Loucy (cell line): ENCODE data around the gene TREX2.

Experiments used
- CTCF ChIP-seq: fragments of 200-600 bp; sonication (generic); conservative IDR thresholded peaks from 2 replicates; pipeline ENCODE4 v1.5.1; 2014; ENCODE audit warnings: mild to moderate bottlenecking, antibody characterized with exemption, low read length
- EZH2phosphoT487 ChIP-seq: fragments of 200-600 bp; IDR thresholded peaks from 2 replicates; pipeline ENCODE4 v1.6.1; 2018; ENCODE audit warnings: antibody characterized with exemption, mild to moderate bottlenecking, moderate library complexity, borderline replicate concordance

GRCh38 chrX:153410373-153410772, 35.5 kb downstream of the TREX2 start:
- no peak for TF ChIP-seq CTCF
- no peak for TF ChIP-seq EZH2phosphoT487
